Kidney glomerular epithelial cell (primary cell): ENCODE data around the gene RPL37.
"Not testable (repeated sequence)": the region's sequence is repeated elsewhere in the genome, so short reads cannot be mapped to it uniquely, and the experiment has no call there.

Experiments used
- DNase-seq: peaks from one replicate; lab custom pipeline; 2025; lab: John Stamatoyannopoulos, UW

Gene RPL37

GRCh38 chr5:40833712-40834229 lies 1.3 kb downstream of the RPL37 start:
- DNase-seq = no peak

- no peak for DNase-seq
Measured at GRCh38 chr5:40832345-40832744, 2.7 kb downstream of the RPL37 start.

DNA sequence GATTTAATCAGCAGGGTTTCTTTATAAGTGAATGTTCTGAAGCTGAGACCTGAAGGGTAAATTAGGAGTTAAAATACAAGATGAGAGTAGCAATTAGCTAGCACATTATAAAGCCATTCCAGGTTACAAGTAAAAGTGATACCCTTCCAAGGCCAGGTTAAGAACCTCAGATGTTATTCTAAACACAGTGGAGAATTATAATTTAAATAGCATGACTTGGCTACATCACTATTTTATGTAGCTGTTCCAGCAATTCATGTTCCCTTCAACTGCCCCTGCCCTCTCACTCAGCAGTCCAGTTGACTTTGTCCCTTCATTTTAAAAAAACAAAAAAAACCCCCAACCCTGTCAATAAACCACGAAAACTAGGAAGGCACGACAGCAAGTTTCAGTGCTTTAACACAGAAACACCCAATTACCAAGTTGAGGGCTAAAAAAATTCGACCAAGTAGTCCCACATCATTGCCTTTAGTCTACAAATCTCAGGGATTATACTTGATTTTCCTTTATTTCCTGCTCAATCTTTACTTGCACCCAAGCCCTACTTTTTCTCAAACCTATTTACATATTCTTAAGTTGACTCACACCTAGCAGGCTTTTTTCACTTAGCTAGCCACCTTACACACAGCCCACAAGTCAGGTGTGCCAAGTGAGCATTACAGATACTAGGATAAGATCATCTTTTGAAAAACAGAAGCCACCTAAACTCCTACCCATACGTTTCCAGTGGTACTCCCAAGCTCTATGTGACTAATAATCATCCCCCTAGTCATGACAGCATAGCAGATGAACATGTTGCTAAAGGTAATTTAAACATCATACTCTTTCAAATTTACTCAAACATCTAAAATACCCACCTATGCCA lies 3.4 kb downstream of the RPL37 start:
- no peak for DNase-seq

DNA sequence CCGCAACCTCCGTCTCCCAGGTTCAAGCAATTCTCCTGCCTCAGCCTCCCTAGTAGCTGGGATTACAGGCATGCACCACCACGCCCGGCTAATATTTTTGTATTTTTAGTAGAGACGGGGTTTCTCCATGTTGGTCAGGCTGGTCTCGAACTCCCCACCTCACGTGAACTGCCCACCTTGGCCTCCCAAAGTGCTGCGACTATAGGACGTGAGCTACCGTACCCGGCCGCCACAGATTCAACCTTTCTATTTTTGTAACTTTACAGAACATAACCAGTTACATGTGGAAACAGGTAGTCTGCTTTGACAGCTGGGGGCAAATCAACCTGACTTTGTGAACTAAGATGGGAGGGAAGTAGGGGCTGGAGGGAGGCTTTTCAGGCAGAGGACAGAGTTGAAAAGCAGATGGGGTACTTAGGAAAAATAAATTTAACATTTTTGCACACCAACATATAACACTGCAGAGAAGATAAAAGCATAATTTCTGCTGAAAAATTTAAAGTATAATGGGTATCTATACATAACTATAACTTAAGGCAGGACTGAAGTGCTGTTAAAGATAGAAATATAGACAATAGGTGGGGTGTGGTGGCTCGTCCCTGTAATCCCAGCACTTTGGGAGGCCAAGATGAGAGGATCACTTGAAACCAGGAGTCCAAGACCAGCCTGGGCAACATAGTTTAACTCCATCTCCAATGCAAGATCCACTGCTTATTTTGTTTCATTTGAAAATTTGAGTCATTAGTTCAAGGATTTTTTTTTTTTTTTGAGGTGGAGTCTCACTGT lies 5.1 kb downstream of the RPL37 start:
- DNase-seq = no peak

DNA sequence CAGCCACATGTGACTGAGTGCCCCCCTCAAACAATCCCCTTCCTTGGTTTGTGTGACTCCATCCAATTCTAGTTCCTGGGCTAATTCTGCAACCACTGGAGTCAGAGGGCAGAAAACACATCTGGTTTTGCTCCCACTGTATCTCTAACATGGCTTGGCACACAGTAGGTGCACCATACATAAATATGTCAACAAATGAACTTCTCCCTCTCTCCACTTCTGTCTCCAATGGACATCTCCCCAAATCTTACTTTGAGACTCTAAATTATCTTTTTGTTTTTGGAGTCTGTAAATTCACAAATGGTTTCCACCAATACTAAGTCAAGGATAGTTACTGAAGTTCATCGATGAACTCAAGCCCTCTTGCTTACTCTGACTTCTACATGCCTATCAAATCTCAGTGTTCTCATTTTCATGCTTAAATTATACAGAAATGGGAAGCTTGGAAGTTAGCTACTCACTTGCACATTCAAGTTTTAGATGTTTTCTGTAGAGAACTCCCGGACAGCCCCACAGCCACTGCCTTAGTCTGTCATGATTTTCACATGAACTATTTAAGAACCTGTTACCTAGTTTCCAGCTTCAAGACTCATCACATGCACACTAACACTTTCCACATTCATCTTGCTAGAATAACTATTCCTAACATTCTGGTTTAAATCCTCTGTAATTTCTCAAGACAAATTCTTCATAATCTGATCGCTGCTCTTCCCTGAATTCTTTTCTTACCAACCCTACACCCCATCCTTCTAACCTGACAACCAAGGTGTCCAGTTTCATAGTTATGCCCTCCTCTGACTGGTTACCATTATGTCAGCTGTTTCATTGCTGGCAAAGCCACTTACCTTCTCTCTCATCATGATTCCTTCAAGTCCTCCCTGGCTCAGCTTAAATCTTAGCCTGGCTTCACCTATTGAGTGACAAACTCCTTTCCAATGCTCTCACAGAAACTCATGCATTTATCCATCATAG lies 6.0 kb downstream of the RPL37 start:
- no peak for DNase-seq

- no peak for DNase-seq
Measured at GRCh38 chr5:40828021-40828631, 6.9 kb downstream of the RPL37 start.

GRCh38 chr5:40827188-40827977 lies 7.6 kb downstream of the RPL37 start:
- no peak for DNase-seq

GRCh38 chr5:40826489-40827187 lies 8.4 kb downstream of the RPL37 start:
- DNase-seq = no peak

DNA sequence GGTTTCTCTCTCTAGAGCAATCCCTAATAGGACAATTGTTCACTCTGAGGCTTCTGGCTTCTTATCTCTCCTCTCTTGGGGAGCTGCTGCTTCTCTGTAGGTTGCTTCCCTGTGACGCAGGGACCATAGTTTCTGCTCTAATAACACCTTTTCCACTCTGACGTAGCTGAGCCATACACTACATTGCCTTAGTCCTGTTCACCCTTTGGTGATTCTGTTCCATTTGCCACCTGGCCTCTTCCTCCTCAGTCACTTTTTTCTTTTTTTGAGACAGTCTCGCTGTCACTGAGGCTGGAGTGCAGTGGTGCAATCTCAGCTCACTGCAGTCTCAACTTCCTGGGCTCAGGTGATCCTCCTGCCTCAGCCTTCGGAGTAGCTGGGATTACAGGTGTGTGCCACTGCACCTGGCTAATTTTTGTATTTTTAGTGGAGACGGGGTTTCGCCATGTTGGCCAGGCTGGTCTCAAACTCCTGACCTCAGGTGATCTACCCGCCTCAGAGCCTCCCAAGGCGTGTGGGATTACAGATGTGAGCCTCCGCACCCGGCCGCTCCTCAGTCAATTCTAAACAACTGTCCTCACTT lies 9.5 kb downstream of the RPL37 start:
- not testable (repeated sequence) for DNase-seq

- DNase-seq = no peak
Measured at GRCh38 chr5:40823459-40823858, 11.6 kb downstream of the RPL37 start.

DNA sequence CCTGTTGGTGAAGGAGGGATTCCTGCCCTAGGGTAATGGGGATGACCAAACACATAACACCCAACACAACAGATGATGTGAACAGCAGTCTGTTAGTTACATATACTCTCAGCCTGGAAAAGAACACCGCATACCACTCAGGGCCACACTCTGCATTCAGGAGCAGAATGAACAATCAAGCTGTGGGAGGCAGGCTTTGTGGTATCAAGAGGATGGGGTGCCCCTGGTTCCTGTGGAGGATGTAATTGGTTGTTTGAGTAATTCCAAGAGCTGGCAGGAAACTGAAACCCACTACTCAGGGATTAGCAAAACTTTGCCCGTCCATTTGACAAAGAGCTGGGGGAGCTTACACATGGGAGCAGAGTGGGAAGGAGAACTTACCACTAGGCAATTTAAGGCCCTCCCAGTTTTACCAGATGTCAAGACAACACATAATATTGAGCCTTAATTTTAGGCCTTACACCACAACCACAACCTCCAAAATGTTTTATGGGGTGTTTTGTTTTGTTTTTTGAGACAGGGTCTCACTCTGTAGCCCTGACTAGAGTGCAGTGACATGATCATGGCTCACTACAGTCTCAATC lies 21.2 kb downstream of the RPL37 start:
- DNase-seq = no peak

- DNase-seq = no peak
Measured at GRCh38 chr5:40812125-40812524, 22.9 kb downstream of the RPL37 start.

GRCh38 chr5:40801771-40802562 lies 33.1 kb downstream of the RPL37 start:
- no peak for DNase-seq

DNA sequence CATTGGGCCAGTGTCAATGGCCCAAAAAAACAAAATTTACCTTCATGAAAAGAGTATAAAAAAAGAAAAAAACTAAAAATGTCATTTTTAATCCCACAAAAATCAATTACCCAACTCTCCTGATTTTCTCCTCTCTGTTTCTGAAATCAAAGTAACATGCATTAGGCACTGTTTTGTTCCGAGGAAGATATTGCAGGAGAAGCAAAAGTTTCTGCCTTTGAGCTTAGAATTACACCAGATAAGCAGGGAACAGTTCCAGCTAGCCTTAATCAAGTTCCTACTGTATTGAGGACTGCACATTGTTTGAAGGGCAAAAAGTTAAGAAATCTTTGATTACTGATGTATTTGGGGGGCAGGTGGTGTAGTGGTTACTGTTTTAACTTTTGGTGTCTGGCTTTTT lies 35.8 kb downstream of the RPL37 start:
- DNase-seq = no peak

- no peak for DNase-seq
Measured at GRCh38 chr5:40798801-40799210, 36.2 kb downstream of the RPL37 start.

GRCh38 chr5:40798012-40798800 lies 36.8 kb downstream of the RPL37 start, which contains the start of gene PRKAA1:
Gene PRKAA1, minus strand, starts transcription at chr5:40798374. Its CDS starts 185 bp downstream, at chr5:40798189.
- DNase-seq = peak; percentile 78

- DNase-seq = peak; percentile 46
Measured at GRCh38 chr5:40797273-40798011, 37.6 kb downstream of the RPL37 start.
